ENCODE measurements around the gene HLTF. TPM values are rescaled to one million over a fixed set of nuclear protein-coding genes. Genes with fewer than 3 reads are reported as not detected.

Gene HLTF
- total and polyA plus RNA-seq, 2 experiments from 2014 or later = 89.5 to 146 TPM

- H3K4me1 ChIP-seq (ENCODE audit: insufficient read depth) = peaks cover 14% of the 10 kb centered on the region
- no peak for TF ChIP-seq ZNF462 (CRISPR knock-in tag; IDR thresholded peaks at IDR 0.05)
- TF ChIP-seq ETS1 (IDR thresholded peaks at IDR 0.05) = no peak
- TF ChIP-seq EZH2phosphoT487 (IDR thresholded peaks at IDR 0.05; ENCODE audit: unreplicated experiment) = no peak
- TF ChIP-seq CREB1 (CRISPR knock-in tag; IDR thresholded peaks at IDR 0.05; ENCODE audit: low read depth) = no peak
- TF ChIP-seq, protein P1, sequence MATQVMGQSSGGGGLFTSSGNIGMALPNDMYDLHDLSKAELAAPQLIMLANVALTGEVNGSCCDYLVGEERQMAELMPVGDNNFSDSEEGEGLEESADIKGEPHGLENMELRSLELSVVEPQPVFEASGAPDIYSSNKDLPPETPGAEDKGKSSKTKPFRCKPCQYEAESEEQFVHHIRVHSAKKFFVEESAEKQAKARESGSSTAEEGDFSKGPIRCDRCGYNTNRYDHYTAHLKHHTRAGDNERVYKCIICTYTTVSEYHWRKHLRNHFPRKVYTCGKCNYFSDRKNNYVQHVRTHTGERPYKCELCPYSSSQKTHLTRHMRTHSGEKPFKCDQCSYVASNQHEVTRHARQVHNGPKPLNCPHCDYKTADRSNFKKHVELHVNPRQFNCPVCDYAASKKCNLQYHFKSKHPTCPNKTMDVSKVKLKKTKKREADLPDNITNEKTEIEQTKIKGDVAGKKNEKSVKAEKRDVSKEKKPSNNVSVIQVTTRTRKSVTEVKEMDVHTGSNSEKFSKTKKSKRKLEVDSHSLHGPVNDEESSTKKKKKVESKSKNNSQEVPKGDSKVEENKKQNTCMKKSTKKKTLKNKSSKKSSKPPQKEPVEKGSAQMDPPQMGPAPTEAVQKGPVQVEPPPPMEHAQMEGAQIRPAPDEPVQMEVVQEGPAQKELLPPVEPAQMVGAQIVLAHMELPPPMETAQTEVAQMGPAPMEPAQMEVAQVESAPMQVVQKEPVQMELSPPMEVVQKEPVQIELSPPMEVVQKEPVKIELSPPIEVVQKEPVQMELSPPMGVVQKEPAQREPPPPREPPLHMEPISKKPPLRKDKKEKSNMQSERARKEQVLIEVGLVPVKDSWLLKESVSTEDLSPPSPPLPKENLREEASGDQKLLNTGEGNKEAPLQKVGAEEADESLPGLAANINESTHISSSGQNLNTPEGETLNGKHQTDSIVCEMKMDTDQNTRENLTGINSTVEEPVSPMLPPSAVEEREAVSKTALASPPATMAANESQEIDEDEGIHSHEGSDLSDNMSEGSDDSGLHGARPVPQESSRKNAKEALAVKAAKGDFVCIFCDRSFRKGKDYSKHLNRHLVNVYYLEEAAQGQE (IDR thresholded peaks at IDR 0.05; ENCODE audit: unreplicated experiment) = no peak
- no peak for TF ChIP-seq ZNF114 (CRISPR knock-in tag; IDR thresholded peaks at IDR 0.05)
- no peak for TF ChIP-seq STAT1 (IDR thresholded peaks at IDR 0.05; ENCODE audit: unreplicated experiment)
- no peak for TF ChIP-seq JUNB (IDR thresholded peaks at IDR 0.05; ENCODE audit: unreplicated experiment)
- TF ChIP-seq POLR2AphosphoS5 (IDR thresholded peaks at IDR 0.05; ENCODE audit: low read depth) = no peak
- TF ChIP-seq NANOG (IDR thresholded peaks at IDR 0.05; ENCODE audit: borderline replicate concordance) = no peak
- no peak for TF ChIP-seq ZNF331 (CRISPR knock-in tag; IDR thresholded peaks at IDR 0.05; ENCODE audit: low read depth)
- TF ChIP-seq EZH2 (IDR thresholded peaks at IDR 0.05; ENCODE audit: low read depth, unreplicated experiment) = no peak
- no peak for TF ChIP-seq CTCF (conservative IDR thresholded peaks at IDR 0.05; ENCODE audit: low read depth in 2 of 2)
- H4K20me1 ChIP-seq (replicated peaks; ENCODE audit: insufficient read depth) = no peaks in the 10 kb centered on the region
- H3K9me3 Mint-ChIP-seq = no peaks in the 10 kb centered on the region
- H3K27ac ChIP-seq (ENCODE audit: low read depth) = no peak overlapping the region
- no peak overlapping the region for H3K4me2 ChIP-seq
- peaks cover 9% of the 10 kb centered on the region for H3K27me3 Mint-ChIP-seq (ENCODE audit: insufficient read depth, low read depth, poor library complexity)
- ATAC-seq = no peak
- DNase-seq (ENCODE audit: low spot score) = no peak
- H3K36me3 Mint-ChIP-seq (ENCODE audit: low read depth) = peaks cover 45% of the 10 kb centered on the region
- H3K27me3 ChIP-seq (ENCODE audit: insufficient read depth) = no peaks in the 10 kb centered on the region
- no peaks in the 10 kb centered on the region for H3K9me2 ChIP-seq (ENCODE audit: insufficient read depth)
- no peaks in the 10 kb centered on the region for H3F3A ChIP-seq (replicated peaks; ENCODE audit: low read depth)
- no peak overlapping the region for H2AFZ ChIP-seq
- H3K4me3 ChIP-seq = no peak overlapping the region
- H3K36me3 ChIP-seq (ENCODE audit: insufficient read depth) = peaks cover 9% of the 10 kb centered on the region
- H3K4me1 Mint-ChIP-seq = peaks cover 30% of the 10 kb centered on the region
- peak overlapping the region; percentile 2; the same call in 1 of the 2 replicates for H3K27ac Mint-ChIP-seq
- H3K79me2 ChIP-seq (replicated peaks; ENCODE audit: insufficient read depth) = no peaks in the 10 kb centered on the region
- no peak overlapping the region for H3K4me3 Mint-ChIP-seq
Measured at GRCh38 chr3:149015393-149015792, 70.9 kb downstream of the HLTF start.

Measured in GM23338 (cell line).